Measurements from ENCODE around the gene SMIM7. TPM values are rescaled to one million over a fixed set of nuclear protein-coding genes. Genes with fewer than 3 reads are reported as not detected.

Gene SMIM7
- total RNA-seq, 1 experiment from 2014 or later, result 77.6 TPM

- Histone ChIP-seq H3T11ph (ENCODE audit: low read length) (no peak overlapping the region), H3K79me1 (ENCODE audit: insufficient read depth, low read depth, low read length, poor library complexity, severe bottlenecking) (peaks cover 11% of the 10 kb centered on the region), H3K23ac (ENCODE audit: insufficient read length, low read depth, low read length) (no peak overlapping the region), H3K27me3 (ENCODE audit: insufficient read depth, low read length) (no peaks in the 10 kb centered on the region), H3K23me2 (ENCODE audit: insufficient read length, low read depth, low read length, poor library complexity, severe bottlenecking) (no peaks in the 10 kb centered on the region), H2BK5ac (ENCODE audit: insufficient read length, low read length) (no peak overlapping the region), H2BK120ac (ENCODE audit: low read depth, low read length, poor library complexity, severe bottlenecking) (no peak overlapping the region), H3K4me2 (ENCODE audit: insufficient read depth, insufficient read length, low read length) (no peak overlapping the region), H3K9me3 (ENCODE audit: control insufficient read depth, low read depth, low read length) (no peaks in the 10 kb centered on the region), H2BK20ac (ENCODE audit: low read depth, low read length, poor library complexity, severe bottlenecking) (no peak overlapping the region), H3K18ac (ENCODE audit: insufficient read length, low read depth, low read length) (no peak overlapping the region), H4K20me1 (ENCODE audit: control insufficient read depth, insufficient read depth, insufficient read length) (no peaks in the 10 kb centered on the region), H2AFZ (ENCODE audit: low read length) (no peak overlapping the region), H3K9ac (ENCODE audit: extremely low read depth, insufficient read length, low read length) (no peak overlapping the region), H3K56ac (ENCODE audit: insufficient read length, low read depth, low read length) (no peak overlapping the region), H2BK15ac (ENCODE audit: low read depth, low read length) (no peak overlapping the region), H3K14ac (ENCODE audit: insufficient read depth, low read length) (no peak overlapping the region), H3K27ac (ENCODE audit: insufficient read length, low read depth, low read length) (no peak overlapping the region), H3K79me2 (ENCODE audit: insufficient read depth, low read length) (peaks cover 12% of the 10 kb centered on the region; the same call in 1 of the 2 replicates), H3K4ac (ENCODE audit: low read depth, low read length) (no peak overlapping the region), H3K4me1 (ENCODE audit: insufficient read depth, low read length) (no peaks in the 10 kb centered on the region), H2BK12ac (ENCODE audit: insufficient read length, low read depth, low read length) (no peak overlapping the region), H2AK5ac (ENCODE audit: insufficient read length, low read length) (no peak overlapping the region), H4K91ac (ENCODE audit: insufficient read length, low read depth, low read length) (no peak overlapping the region), H4K5ac (ENCODE audit: insufficient read length, low read depth, low read length) (no peak overlapping the region), H4K8ac (replicated peaks; ENCODE audit: insufficient read length, low read depth, low read length) (no peak overlapping the region)
- no CpG with 5 or more reads among the region's 12 CpGs for WGBS (ENCODE audit: extremely low coverage, insufficient read length, low lambda C conversion rate)
- no peaks in the 10 kb centered on the region for H3K36me3 Mint-ChIP-seq (ENCODE audit: insufficient read depth in 1 of 3, low read depth in 3 of 3)
- TF ChIP-seq CTCF (conservative IDR thresholded peaks at IDR 0.05), result no peak
- H3K4me1 Mint-ChIP-seq, result peaks cover 0 to 6% of the 10 kb centered on the region in 2 experiments; a peak in 2 of 4 replicates
- no peaks in the 10 kb centered on the region for H3K27me3 Mint-ChIP-seq (ENCODE audit: low read depth)
- no peak for DNase-seq
- no peaks in the 10 kb centered on the region for H3K9me3 Mint-ChIP-seq
- peak overlapping the region; percentile 46 to 91 (median 90); a peak in 2 of 7 replicates for H3K27ac Mint-ChIP-seq
- H3K4me3 Mint-ChIP-seq, result no peak overlapping the region
Observed at GRCh38 chr19:16607819-16608218, 52.1 kb downstream of the SMIM7 start.

Data from H9 (cell line).